H1 (cell line): ENCODE measurements around the gene AFF1. TPM values are rescaled to one million over a fixed set of nuclear protein-coding genes. Genes with fewer than 3 reads are reported as not detected.

Experiments
- CBX8 ChIP-seq: fragments of 300-800, 300-1000 bp; sonication (generic); IDR thresholded peaks from 2 replicates; pipeline ENCODE4 v1.7.1; 2016; ENCODE audit warnings: low read depth, low read length, borderline replicate concordance
- HDAC2 ChIP-seq, 2 experiments: fragments of 300-600 bp in 1 of 2; sonication (generic) in 1 of 2; IDR thresholded peaks; 2 replicates each; pipeline ENCODE4 v1.6.1; 2011 to 2012; ENCODE audit warnings: low read depth in 2 of 2, low read length in 2 of 2, mild to moderate bottlenecking in 2 of 2, moderate library complexity in 2 of 2, borderline replicate concordance in 1 of 2, inconsistent platforms in 1 of 2
- MAFK ChIP-seq: IDR thresholded peaks from 2 replicates; pipeline ENCODE4 v1.6.1; 2012; ENCODE audit warnings: low read depth, mild to moderate bottlenecking, improper control_type of control experiment, low read length
- PHF8 ChIP-seq: fragments of 200-600 bp; sonication (generic); conservative IDR thresholded peaks from 2 replicates; pipeline ENCODE4 v1.7.1; 2012; ENCODE audit warnings: low read depth, mild to moderate bottlenecking, inconsistent platforms, low read length, moderate library complexity
- POU5F1 ChIP-seq: IDR thresholded peaks from 2 replicates; pipeline ENCODE4 v1.6.1; 2011; ENCODE audit warnings: low read depth, mild to moderate bottlenecking, low read length, moderate library complexity
- RFX5 ChIP-seq: IDR thresholded peaks from 2 replicates; pipeline ENCODE4 v1.6.1; 2011; ENCODE audit warnings: low read depth, low read length, improper control_type of control experiment, borderline replicate concordance
- polyA plus RNA-seq, 7 experiments: library from polyadenylated mRNA; depleted of rRNA in 3 of 7; stranded (reverse) in 5 of 7; unstranded in 2 of 7; fragments of >200 nt in 5 of 7; fragments of 200-250 nt in 2 of 7; gene quantifications; 1 replicate in 5 of 7; 2 replicates in 1 of 7; 4 replicates in 1 of 7; pipeline versions ENCODE4 v1.2.1 to v1.2.3, GENCODE V29; 2011 to 2013; ENCODE audit warnings: missing spikeins in 2 of 7, mixed read lengths in 2 of 7
- total RNA-seq: library from RNA; stranded (reverse); fragmentation: NEBNext Ultra II Directional; extraction: Animal tissue kit (Norgen Biotek cat#: 25700); gene quantifications from 2 replicates; pipeline ENCODE4 v1.2.1, GENCODE V29; 2021

AFF1 gene
- total and polyA plus RNA-seq, 2 of the 8 experiments (the other 6 are each of a cell fraction or from before 2014, with no cell fraction given) = 14.8 to 85.5 TPM

GRCh38 chr4:87029356-87029755 is 94.5 kb downstream of the AFF1 start (continued):
- no peak for TF ChIP-seq RFX5
- no peak for TF ChIP-seq MAFK
- TF ChIP-seq HDAC2 (IDR thresholded peaks at IDR 0.05; ENCODE audit: borderline replicate concordance in 1 of 2, low read depth in 2 of 2, low read length in 2 of 2) = no peak
- no peak for TF ChIP-seq PHF8
- no peak for TF ChIP-seq CBX8
- TF ChIP-seq POU5F1 = no peak
- TF ChIP-seq, all 59 proteins: peak for 0
